ENCODE measurements around the gene EPS8L3. TPM values are rescaled to one million over a fixed set of nuclear protein-coding genes. Genes with fewer than 3 reads are reported as not detected.

The EPS8L3 gene
- total RNA-seq, 1 donor from 2014 or later, result not detected

- TF ChIP-seq, protein P1, sequence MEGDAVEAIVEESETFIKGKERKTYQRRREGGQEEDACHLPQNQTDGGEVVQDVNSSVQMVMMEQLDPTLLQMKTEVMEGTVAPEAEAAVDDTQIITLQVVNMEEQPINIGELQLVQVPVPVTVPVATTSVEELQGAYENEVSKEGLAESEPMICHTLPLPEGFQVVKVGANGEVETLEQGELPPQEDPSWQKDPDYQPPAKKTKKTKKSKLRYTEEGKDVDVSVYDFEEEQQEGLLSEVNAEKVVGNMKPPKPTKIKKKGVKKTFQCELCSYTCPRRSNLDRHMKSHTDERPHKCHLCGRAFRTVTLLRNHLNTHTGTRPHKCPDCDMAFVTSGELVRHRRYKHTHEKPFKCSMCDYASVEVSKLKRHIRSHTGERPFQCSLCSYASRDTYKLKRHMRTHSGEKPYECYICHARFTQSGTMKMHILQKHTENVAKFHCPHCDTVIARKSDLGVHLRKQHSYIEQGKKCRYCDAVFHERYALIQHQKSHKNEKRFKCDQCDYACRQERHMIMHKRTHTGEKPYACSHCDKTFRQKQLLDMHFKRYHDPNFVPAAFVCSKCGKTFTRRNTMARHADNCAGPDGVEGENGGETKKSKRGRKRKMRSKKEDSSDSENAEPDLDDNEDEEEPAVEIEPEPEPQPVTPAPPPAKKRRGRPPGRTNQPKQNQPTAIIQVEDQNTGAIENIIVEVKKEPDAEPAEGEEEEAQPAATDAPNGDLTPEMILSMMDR (IDR thresholded peaks at IDR 0.05), result no peak
These were observed 23.7 kb downstream of the EPS8L3 start for GRCh38 chr1:109739738-109740614.

DNA sequence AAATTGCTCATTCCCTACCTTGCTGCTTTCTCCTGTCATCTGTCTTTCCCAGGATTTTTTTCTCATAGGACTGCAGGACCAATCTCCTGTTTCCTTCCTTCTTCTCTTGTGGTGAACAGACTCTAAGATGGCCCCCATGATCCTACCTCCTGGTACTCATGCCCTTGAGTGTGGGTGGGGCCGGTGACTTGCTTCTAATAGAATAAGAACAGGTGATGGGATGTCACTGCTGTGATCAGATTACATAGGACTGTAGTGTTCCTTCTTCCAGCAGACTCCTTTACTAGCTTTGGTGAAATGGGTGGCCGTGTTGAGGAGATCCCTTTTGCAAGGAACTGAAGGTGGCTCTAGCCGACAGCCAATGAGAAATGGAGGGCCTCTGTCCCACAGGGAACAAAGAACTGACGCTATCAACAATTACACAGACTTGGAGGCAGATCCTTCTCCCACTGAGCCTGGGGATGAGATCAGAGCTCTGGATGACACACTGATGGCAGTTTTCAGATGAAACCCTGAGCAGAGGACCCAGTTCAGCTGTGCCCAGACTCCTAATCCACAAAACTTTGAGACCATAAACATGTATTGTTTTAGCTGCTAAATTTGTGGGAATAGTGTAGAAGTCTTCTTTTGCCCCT, 30.4 kb downstream of the EPS8L3 start:
- Histone ChIP-seq H3K4me3 (no peak overlapping the region), H3K27ac (no peak overlapping the region), H3K27me3 (no peaks in the 10 kb centered on the region), H3K9me3 (no peaks in the 10 kb centered on the region), H3K36me3 (peaks cover 6 to 10% of the 10 kb centered on the region in 2 donors), H3K4me1 (no peaks in the 10 kb centered on the region)
- peak in 1 of 2 donors; percentile 42 for DNase-seq (ENCODE audit: low spot score in 2 of 2)
- intact Hi-C loops (cut with DNase I), result no loop called here
- TF ChIP-seq, protein P1 (IDR thresholded peaks at IDR 0.05), result no peak

More at GRCh38 chr1:109739738-109740614, 23.7 kb downstream of the EPS8L3 start:
- Histone ChIP-seq H3K4me1 (peaks cover 0 to 5% of the 10 kb centered on the region in 2 donors), H3K36me3 (peaks cover 6 to 10% of the 10 kb centered on the region in 2 donors), H3K9me3 (no peaks in the 10 kb centered on the region), H3K27me3 (no peaks in the 10 kb centered on the region), H3K27ac (peak overlapping the region; percentile 71 to 86), H3K4me3 (peak overlapping the region; percentile 58 to 93)
- intact Hi-C loops (cut with DNase I), result loop anchor here (5.0 kb wide), 1 partner anchor 32 kb away; no protein-coding TSS in a partner anchor
- peak; percentile 51 to 89 for DNase-seq (ENCODE audit: low spot score in 2 of 2)

GRCh38 chr1:109732390-109732881, 31.3 kb downstream of the EPS8L3 start:
- H3K27ac ChIP-seq, result no peak overlapping the region
- no peak overlapping the region for H3K4me3 ChIP-seq
- H3K9me3 ChIP-seq, result no peaks in the 10 kb centered on the region
- H3K4me1 ChIP-seq, result no peaks in the 10 kb centered on the region
- peak in 1 of 2 donors; percentile 7 for DNase-seq (ENCODE audit: low spot score in 2 of 2)
- no peaks in the 10 kb centered on the region for H3K27me3 ChIP-seq
- intact Hi-C loops (cut with DNase I), result no loop called here
- TF ChIP-seq, protein P1 (IDR thresholded peaks at IDR 0.05), result no peak
- H3K36me3 ChIP-seq, result peaks cover 3 to 6% of the 10 kb centered on the region in 2 donors

DNA sequence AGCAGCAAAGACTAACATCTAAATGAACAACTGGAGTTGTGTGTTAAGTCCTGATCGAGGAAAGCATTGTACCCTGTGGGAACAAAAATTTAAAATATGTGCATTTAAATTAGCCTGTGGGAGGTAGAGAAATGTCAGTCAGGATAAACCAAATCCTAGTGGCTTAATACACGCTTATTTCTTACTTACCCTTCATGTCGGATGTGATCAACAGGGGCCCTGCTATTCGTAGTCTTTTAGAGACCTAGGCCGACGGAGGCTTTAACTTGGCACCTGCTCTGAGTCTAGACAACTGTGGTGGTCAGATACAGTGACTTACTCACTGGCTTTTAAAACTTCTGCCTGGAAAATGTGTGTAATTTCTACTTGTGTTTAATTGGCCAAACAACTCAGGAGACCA, 33.1 kb downstream of the EPS8L3 start:
- peak in 1 of 2 donors; percentile 37 for DNase-seq (ENCODE audit: low spot score in 2 of 2)
- Histone ChIP-seq H3K9me3 (no peaks in the 10 kb centered on the region), H3K27ac (no peak overlapping the region), H3K4me3 (no peak overlapping the region), H3K27me3 (no peaks in the 10 kb centered on the region), H3K4me1 (no peaks in the 10 kb centered on the region), H3K36me3 (no peaks in the 10 kb centered on the region)
- TF ChIP-seq, protein P1 (IDR thresholded peaks at IDR 0.05), result no peak
- intact Hi-C loops (cut with DNase I), result no loop called here

DNA sequence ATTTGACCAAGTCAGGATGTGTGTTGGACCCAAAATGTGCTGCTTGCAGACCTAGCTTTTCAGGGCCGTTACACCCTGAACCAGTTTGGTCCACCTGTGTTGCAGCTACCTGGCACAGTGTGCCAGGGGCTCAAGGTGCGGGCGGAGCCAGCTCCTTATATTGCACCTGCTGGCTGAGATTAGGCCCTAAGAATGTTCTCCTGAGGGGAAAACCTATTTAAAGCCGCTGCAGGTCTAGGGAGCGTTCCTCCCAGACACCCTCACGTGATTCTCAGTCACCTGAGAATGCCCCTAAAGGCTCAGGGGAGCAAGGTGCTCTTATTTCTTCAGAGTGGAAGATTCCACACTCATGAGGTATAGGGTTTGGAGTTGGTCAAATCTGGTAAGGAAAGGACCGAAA, 34.9 kb downstream of the EPS8L3 start:
- peak in 1 of 2 donors; percentile 25 for DNase-seq (ENCODE audit: low spot score in 2 of 2)
- Histone ChIP-seq H3K36me3 (no peaks in the 10 kb centered on the region), H3K4me1 (no peaks in the 10 kb centered on the region), H3K9me3 (no peaks in the 10 kb centered on the region), H3K27ac (no peak overlapping the region), H3K27me3 (no peaks in the 10 kb centered on the region), H3K4me3 (no peak overlapping the region)
- intact Hi-C loops (cut with DNase I), result no loop called here
- TF ChIP-seq, protein P1 (IDR thresholded peaks at IDR 0.05), result no peak

Measured in ascending aorta (tissue), 2 donors.